ENCODE data around the gene ITPKA. TPM values are rescaled to one million over a fixed set of nuclear protein-coding genes. Genes with fewer than 3 reads are reported as not detected.

Gene ITPKA
- total RNA-seq, 4 donors from 2014 or later, result 1.2 to 2.0 TPM; not detected in 2

- no peak for TF ChIP-seq CTCF (IDR thresholded peaks at IDR 0.05)
- DNase-seq (ENCODE audit: low spot score) (no peak), ATAC-seq (ENCODE audit: low FRiP score) (no peak)
Measured at GRCh38 chr15:41473418-41473817, 20.3 kb upstream of the ITPKA start.

DNA sequence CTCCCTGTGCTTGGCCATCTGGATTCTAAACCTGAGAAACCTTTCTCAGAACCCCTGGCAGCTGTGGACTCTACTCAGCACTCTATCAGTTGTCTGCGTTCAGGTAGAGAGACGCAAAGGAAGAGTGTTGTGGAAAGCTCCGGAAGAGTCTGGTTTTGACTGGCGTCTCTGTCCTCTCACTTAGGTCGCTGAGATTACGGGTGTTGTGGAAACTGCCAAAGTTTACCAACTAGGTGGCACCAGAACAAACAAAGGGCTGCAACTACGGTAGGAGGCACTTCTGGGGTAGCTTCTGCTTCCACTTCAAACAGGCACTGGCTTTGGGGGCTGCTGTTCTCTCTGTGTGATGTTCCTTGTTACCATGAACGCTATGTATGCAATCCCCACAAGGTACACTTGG lies 19.2 kb upstream of the ITPKA start:
- ATAC-seq (ENCODE audit: low FRiP score) (no peak), DNase-seq (ENCODE audit: low spot score) (no peak)
- no peak for TF ChIP-seq CTCF (IDR thresholded peaks at IDR 0.05)

- no peak for TF ChIP-seq CTCF (IDR thresholded peaks at IDR 0.05)
- DNase-seq (ENCODE audit: low spot score) (no peak), ATAC-seq (ENCODE audit: low FRiP score) (no peak)
Measured at GRCh38 chr15:41474941-41475340, 18.7 kb upstream of the ITPKA start.

GRCh38 chr15:41476416-41477048 lies 17.1 kb upstream of the ITPKA start:
- TF ChIP-seq CTCF (IDR thresholded peaks at IDR 0.05), result no peak
- DNase-seq (ENCODE audit: low spot score) (no peak), ATAC-seq (ENCODE audit: low FRiP score) (peak; percentile 46)

GRCh38 chr15:41480396-41481140 lies 13.1 kb upstream of the ITPKA start:
- ATAC-seq (ENCODE audit: low FRiP score) (no peak), DNase-seq (ENCODE audit: low spot score) (no peak)
- TF ChIP-seq CTCF (IDR thresholded peaks at IDR 0.05), result no peak

DNA sequence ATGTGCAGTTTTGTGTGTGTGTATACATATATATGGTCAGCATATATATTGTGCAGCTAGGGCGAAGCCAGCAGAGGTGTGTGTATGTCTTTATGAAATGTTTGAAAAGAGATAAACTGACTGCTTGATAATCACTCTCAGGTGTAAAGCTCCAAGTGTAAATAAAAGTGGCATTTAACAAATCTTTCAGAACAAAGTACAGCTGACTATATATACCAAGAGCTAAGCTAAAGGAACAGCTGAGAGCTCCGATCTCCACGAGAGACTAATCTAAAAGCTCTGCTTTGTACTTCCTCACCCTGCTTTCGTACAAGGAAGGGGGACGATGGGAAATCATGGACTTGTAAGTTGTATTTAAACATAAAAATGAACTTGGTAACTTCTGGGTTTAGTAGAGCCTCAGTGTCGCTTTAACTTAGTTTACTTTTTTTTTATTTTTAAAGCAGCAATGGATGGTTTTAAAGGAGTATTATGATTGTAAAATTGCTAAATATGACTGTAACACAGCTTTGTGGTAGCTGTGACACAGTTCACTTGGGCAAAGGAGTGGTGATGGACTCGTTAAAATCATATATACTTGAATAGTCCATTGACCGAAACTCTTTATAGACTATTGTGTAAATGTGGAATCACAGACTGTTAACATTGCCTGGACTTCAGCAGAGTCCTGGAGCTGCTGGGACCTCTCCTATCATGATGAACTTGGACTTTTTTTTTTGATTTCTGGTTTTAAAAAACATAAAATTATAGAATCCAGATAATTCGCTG lies 11.4 kb upstream of the ITPKA start:
- DNase-seq (ENCODE audit: low spot score) (no peak), ATAC-seq (ENCODE audit: low FRiP score) (no peak)
- TF ChIP-seq CTCF (IDR thresholded peaks at IDR 0.05), result no peak

Measured in omental fat pad (tissue), 4 donors.